Upper lobe of right lung (tissue), 1 donor: Measurements from ENCODE around the gene HEXD. TPM values are rescaled to one million over a fixed set of nuclear protein-coding genes. Genes with fewer than 3 reads are reported as not detected.

Experiments
- ATAC-seq: fragments of 200-7000 bp; cut with Tn5 transposase; one replicate; pipeline ENCODE4 v1.9.1; 2020; ENCODE audit warnings: mild to moderate bottlenecking, moderate library complexity
- DNase-seq: peaks from one replicate; pipeline ENCODE4 v3.0.0-alpha.2; 2020
- H3K27ac ChIP-seq: fragments of 200-600 bp; one replicate; pipeline ENCODE4 v1.8.0; 2022
- H3K27me3 ChIP-seq: fragments of 200-600 bp; one replicate; pipeline ENCODE4 v1.8.0; 2022; ENCODE audit warnings: mild to moderate bottlenecking
- H3K36me3 ChIP-seq: fragments of 200-600 bp; one replicate; pipeline ENCODE4 v1.8.0; 2022
- H3K4me1 ChIP-seq: fragments of 200-600 bp; one replicate; pipeline ENCODE4 v1.8.0; 2022
- H3K4me3 ChIP-seq: fragments of 200-600 bp; one replicate; pipeline ENCODE4 v1.8.0; 2022; ENCODE audit warnings: mild to moderate bottlenecking
- H3K9me3 ChIP-seq: fragments of 200-600 bp; one replicate; pipeline ENCODE4 v1.8.0; 2022
- intact Hi-C: fragments of 100-400 bp; cut with DNase I; formaldehyde crosslinking; loops from one replicate; pipeline ENCODE4 v1.11.0; 2022
- total RNA-seq: library from RNA; stranded (reverse); fragmentation: NEBNext Ultra II Directional; extraction: Animal tissue kit (Norgen Biotek cat#: 25700); gene quantifications from one replicate; pipeline ENCODE4 v1.2.1, GENCODE V29; 2021
- TF ChIP-seq, protein P1 (sequence below): fragments of 200-600 bp; IDR thresholded peaks from one replicate; pipeline ENCODE4 v1.8.0; 2022; ENCODE audit warnings: antibody characterized with exemption
- donor health status: DM: no; HTN: yes; CAD: no; lungs with severe emphysema.

Gene HEXD
- total RNA-seq, 1 donor from 2014 or later, result 49.1 TPM

- no peak for DNase-seq
- no peak for ATAC-seq
- Histone ChIP-seq H3K27me3 (no peaks in the 10 kb centered on the region), H3K36me3 (peaks cover 10% of the 10 kb centered on the region), H3K9me3 (no peaks in the 10 kb centered on the region), H3K4me3 (no peak overlapping the region), H3K27ac (no peak overlapping the region), H3K4me1 (no peaks in the 10 kb centered on the region)
- intact Hi-C loops, result no loop called here
- TF ChIP-seq, protein P1, sequence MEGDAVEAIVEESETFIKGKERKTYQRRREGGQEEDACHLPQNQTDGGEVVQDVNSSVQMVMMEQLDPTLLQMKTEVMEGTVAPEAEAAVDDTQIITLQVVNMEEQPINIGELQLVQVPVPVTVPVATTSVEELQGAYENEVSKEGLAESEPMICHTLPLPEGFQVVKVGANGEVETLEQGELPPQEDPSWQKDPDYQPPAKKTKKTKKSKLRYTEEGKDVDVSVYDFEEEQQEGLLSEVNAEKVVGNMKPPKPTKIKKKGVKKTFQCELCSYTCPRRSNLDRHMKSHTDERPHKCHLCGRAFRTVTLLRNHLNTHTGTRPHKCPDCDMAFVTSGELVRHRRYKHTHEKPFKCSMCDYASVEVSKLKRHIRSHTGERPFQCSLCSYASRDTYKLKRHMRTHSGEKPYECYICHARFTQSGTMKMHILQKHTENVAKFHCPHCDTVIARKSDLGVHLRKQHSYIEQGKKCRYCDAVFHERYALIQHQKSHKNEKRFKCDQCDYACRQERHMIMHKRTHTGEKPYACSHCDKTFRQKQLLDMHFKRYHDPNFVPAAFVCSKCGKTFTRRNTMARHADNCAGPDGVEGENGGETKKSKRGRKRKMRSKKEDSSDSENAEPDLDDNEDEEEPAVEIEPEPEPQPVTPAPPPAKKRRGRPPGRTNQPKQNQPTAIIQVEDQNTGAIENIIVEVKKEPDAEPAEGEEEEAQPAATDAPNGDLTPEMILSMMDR, result no peak
Observed at GRCh38 chr17:82437325-82437668, 19.1 kb downstream of the HEXD start.

GRCh38 chr17:82438401-82439193 lies 20.4 kb downstream of the HEXD start:
- H3K9me3 ChIP-seq, result no peaks in the 10 kb centered on the region
- peaks cover 23% of the 10 kb centered on the region for H3K36me3 ChIP-seq
- intact Hi-C loops, result no loop called here
- TF ChIP-seq, protein P1, result no peak
- no peaks in the 10 kb centered on the region for H3K4me1 ChIP-seq
- H3K4me3 ChIP-seq, result no peak overlapping the region
- ATAC-seq (no peak), DNase-seq (no peak)
- H3K27ac ChIP-seq, result no peak overlapping the region
- H3K27me3 ChIP-seq, result no peaks in the 10 kb centered on the region

DNA sequence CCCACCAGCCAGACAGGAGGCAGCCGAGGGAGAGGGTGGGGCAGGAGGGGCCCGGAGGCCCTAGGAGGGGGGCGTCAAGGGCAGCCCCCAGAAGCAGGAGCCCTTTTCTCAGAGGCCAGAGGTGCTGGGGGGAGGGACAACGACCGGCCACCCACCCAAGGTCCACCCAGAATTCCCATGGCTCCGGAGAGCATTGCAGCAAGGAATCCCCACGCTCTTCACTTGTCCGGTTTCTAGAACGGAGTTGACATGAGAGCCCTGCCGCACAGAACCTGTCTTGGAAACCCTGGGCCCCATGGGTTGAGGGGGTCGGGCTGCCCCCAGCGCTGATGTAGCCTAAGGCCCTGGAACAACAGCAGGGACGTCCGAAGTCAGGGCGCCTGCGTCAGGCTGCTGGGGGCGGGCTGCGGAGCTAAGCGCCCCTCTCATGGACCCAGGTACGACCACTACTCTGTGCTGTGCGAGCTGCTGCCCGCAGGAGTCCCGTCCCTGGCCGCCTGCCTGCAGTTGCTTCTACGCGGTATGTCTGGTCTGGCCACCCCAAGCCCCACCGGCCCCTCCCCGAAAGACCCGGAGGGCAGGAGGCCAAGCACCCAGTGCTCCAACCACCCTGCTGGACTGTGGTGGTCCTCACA lies 21.2 kb downstream of the HEXD start:
- DNase-seq (peak; percentile 68), ATAC-seq (no peak)
- H3K9me3 ChIP-seq, result no peaks in the 10 kb centered on the region
- intact Hi-C loops, result no loop called here
- no peak overlapping the region for H3K4me3 ChIP-seq
- no peaks in the 10 kb centered on the region for H3K27me3 ChIP-seq
- peaks cover 28% of the 10 kb centered on the region for H3K36me3 ChIP-seq
- H3K27ac ChIP-seq, result no peak overlapping the region
- no peaks in the 10 kb centered on the region for H3K4me1 ChIP-seq
- TF ChIP-seq, protein P1, result no peak

DNA sequence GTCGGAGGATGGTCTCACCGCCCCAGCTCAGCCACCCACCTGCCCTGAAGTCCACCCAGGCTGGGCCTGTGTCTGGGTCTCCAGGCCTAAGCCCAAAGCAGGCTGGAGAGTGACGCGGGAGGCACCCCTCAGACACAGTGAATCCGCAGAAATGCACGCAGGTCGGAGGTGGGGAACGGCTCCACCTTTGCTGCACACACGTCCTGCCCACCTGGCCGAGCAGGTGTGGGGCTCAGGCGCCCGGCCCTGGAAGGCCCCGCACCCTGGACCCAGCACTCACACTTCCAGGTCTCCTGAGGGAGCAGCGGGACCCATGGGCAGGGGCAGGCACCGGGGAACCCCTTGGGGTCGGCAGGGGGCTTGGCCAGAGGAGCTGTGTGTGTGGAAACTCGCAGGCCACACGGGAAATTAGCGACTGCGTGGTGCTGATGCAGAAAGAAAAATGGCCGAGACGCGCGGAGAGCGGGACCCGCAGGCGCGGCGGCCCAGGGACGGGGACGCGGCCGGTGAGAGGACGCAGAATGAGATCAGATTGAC lies 21.8 kb downstream of the HEXD start:
- Histone ChIP-seq H3K4me1 (no peaks in the 10 kb centered on the region), H3K9me3 (no peaks in the 10 kb centered on the region), H3K4me3 (no peak overlapping the region), H3K27me3 (no peaks in the 10 kb centered on the region), H3K27ac (peak overlapping the region; percentile 24), H3K36me3 (peaks cover 33% of the 10 kb centered on the region)
- TF ChIP-seq, protein P1, result no peak
- DNase-seq, result no peak
- ATAC-seq, result no peak
- intact Hi-C loops, result no loop called here

GRCh38 chr17:82440469-82440981 lies 22.4 kb downstream of the HEXD start:
- peak overlapping the region; percentile 24 for H3K27ac ChIP-seq
- intact Hi-C loops, result no loop called here
- TF ChIP-seq, protein P1, result no peak
- ATAC-seq (peak; percentile 53), DNase-seq (peak; percentile 73)
- peaks cover 6% of the 10 kb centered on the region for H3K4me1 ChIP-seq
- H3K4me3 ChIP-seq, result peak overlapping the region; percentile 19
- no peaks in the 10 kb centered on the region for H3K27me3 ChIP-seq
- H3K36me3 ChIP-seq, result peaks cover 33% of the 10 kb centered on the region
- no peaks in the 10 kb centered on the region for H3K9me3 ChIP-seq
